ENCODE data around the gene MXI1.

The MXI1 gene

GRCh38 chr10:110225441-110225755, 18.0 kb downstream of the MXI1 start:
- no peaks in the 10 kb centered on the region for H3K9me3 ChIP-seq (ENCODE audit: insufficient read depth, low read depth, low read length)
- H2AFZ ChIP-seq (ENCODE audit: low read length): peak overlapping the region; percentile 90
- no peaks in the 10 kb centered on the region; the same call in 1 of the 2 replicates for H3K36me3 ChIP-seq (ENCODE audit: insufficient read depth, low read length)
- no peaks in the 10 kb centered on the region for H4K20me1 ChIP-seq (ENCODE audit: insufficient read depth, low read length, poor library complexity, severe bottlenecking)
- H3F3A ChIP-seq (ENCODE audit: low read depth): no peaks in the 10 kb centered on the region
- H3K4me2 ChIP-seq (ENCODE audit: low read depth, low read length, poor library complexity, severe bottlenecking): peak overlapping the region; percentile 91
- H3K9ac ChIP-seq (ENCODE audit: low read depth, low read length, poor library complexity, severe bottlenecking): peak overlapping the region; percentile 53
- H3K9me2 ChIP-seq (replicated peaks; ENCODE audit: low read depth, low read length): no peaks in the 10 kb centered on the region
- H3K4me3 ChIP-seq (ENCODE audit: low read length, poor library complexity, severe bottlenecking): peak overlapping the region; percentile 76
- H3K4me1 ChIP-seq (ENCODE audit: insufficient read depth, low read length, poor library complexity, severe bottlenecking): peaks cover 23% of the 10 kb centered on the region
- H3K27me3 ChIP-seq (ENCODE audit: insufficient read depth, low read length, poor library complexity, severe bottlenecking): no peaks in the 10 kb centered on the region
- peaks cover 3% of the 10 kb centered on the region; the same call in 1 of the 2 replicates for H3K79me2 ChIP-seq (ENCODE audit: insufficient read depth, low read length)
- TF ChIP-seq CTCF (conservative IDR thresholded peaks at IDR 0.05; ENCODE audit: low read length) (peak; percentile 23; the same call in 1 of the 2 replicates), EZH2phosphoT487 (IDR thresholded peaks at IDR 0.05; ENCODE audit: borderline replicate concordance) (no peak)

GRCh38 chr10:110225756-110226542, 18.5 kb downstream of the MXI1 start:
- Histone ChIP-seq H3K4me1 (ENCODE audit: insufficient read depth, low read length, poor library complexity, severe bottlenecking) (peaks cover 19% of the 10 kb centered on the region), H3K9me3 (ENCODE audit: insufficient read depth, low read depth, low read length) (no peaks in the 10 kb centered on the region), H3K9me2 (replicated peaks; ENCODE audit: low read depth, low read length) (no peaks in the 10 kb centered on the region), H2AFZ (ENCODE audit: low read length) (peak overlapping the region; percentile 90), H3K4me3 (ENCODE audit: low read length, poor library complexity, severe bottlenecking) (peak overlapping the region; percentile 76), H3K27me3 (ENCODE audit: insufficient read depth, low read length, poor library complexity, severe bottlenecking) (no peaks in the 10 kb centered on the region), H3F3A (ENCODE audit: low read depth) (no peaks in the 10 kb centered on the region), H3K9ac (ENCODE audit: low read depth, low read length, poor library complexity, severe bottlenecking) (peak overlapping the region; percentile 53), H3K4me2 (ENCODE audit: low read depth, low read length, poor library complexity, severe bottlenecking) (peak overlapping the region; percentile 91), H3K36me3 (ENCODE audit: insufficient read depth, low read length) (no peaks in the 10 kb centered on the region; the same call in 1 of the 2 replicates), H3K79me2 (ENCODE audit: insufficient read depth, low read length) (peaks cover 3% of the 10 kb centered on the region; the same call in 1 of the 2 replicates), H4K20me1 (ENCODE audit: insufficient read depth, low read length, poor library complexity, severe bottlenecking) (no peaks in the 10 kb centered on the region)
- TF ChIP-seq EZH2phosphoT487 (IDR thresholded peaks at IDR 0.05; ENCODE audit: borderline replicate concordance): no peak
- TF ChIP-seq CTCF (conservative IDR thresholded peaks at IDR 0.05; ENCODE audit: low read length): peak; percentile 43

- H3K4me1 ChIP-seq (ENCODE audit: insufficient read depth, low read length, poor library complexity, severe bottlenecking): peaks cover 14% of the 10 kb centered on the region
- H3K9me3 ChIP-seq (ENCODE audit: insufficient read depth, low read depth, low read length): no peaks in the 10 kb centered on the region
- H2AFZ ChIP-seq (ENCODE audit: low read length): no peak overlapping the region
- H3K36me3 ChIP-seq (ENCODE audit: insufficient read depth, low read length): no peaks in the 10 kb centered on the region; the same call in 1 of the 2 replicates
- peak overlapping the region; percentile 24 for H3K4me2 ChIP-seq (ENCODE audit: low read depth, low read length, poor library complexity, severe bottlenecking)
- peaks cover 3% of the 10 kb centered on the region; the same call in 1 of the 2 replicates for H3K79me2 ChIP-seq (ENCODE audit: insufficient read depth, low read length)
- H3K9me2 ChIP-seq (replicated peaks; ENCODE audit: low read depth, low read length): no peaks in the 10 kb centered on the region
- no peak for TF ChIP-seq EZH2phosphoT487 (IDR thresholded peaks at IDR 0.05; ENCODE audit: borderline replicate concordance)
- no peak for TF ChIP-seq CTCF (conservative IDR thresholded peaks at IDR 0.05; ENCODE audit: low read length)
- no peaks in the 10 kb centered on the region for H4K20me1 ChIP-seq (ENCODE audit: insufficient read depth, low read length, poor library complexity, severe bottlenecking)
- H3K4me3 ChIP-seq (ENCODE audit: low read length, poor library complexity, severe bottlenecking): peak overlapping the region; percentile 76
- H3K9ac ChIP-seq (ENCODE audit: low read depth, low read length, poor library complexity, severe bottlenecking): peak overlapping the region; percentile 53
- no peaks in the 10 kb centered on the region for H3F3A ChIP-seq (ENCODE audit: low read depth)
- H3K27me3 ChIP-seq (ENCODE audit: insufficient read depth, low read length, poor library complexity, severe bottlenecking): no peaks in the 10 kb centered on the region
These were observed 19.1 kb downstream of the MXI1 start for GRCh38 chr10:110226543-110226925.

Data from Loucy (cell line).